ENCODE measurements around the gene DENND1A.

DNA sequence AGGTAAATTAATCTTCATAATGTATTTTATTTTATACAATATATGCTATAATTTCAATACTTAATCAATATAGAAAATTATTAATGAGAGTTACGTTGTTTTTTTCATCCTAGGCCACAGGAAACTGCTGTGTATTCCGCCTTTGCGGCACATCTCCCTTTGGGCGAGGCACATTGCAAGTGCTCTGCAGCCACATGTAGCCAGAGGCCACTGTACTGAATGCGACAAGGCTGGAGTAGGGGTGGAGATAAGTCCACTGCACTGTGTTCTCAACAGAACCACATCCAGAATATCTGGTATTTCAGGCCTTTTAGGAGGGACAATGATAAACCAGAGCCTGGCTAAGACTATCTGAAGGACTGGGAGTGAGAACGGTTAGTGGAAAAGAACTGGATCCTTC, 439.2 kb downstream of the DENND1A start:
- TF ChIP-seq POLR2AphosphoS5 (IDR thresholded peaks at IDR 0.05; ENCODE audit: borderline replicate concordance, low read depth, low read length), result no peak
- no peak for TF ChIP-seq EZH2 (IDR thresholded peaks at IDR 0.05)
